Gastrocnemius medialis (tissue), 4 donors: ENCODE measurements around the gene DNAJB4.

Experiments used
- CTCF ChIP-seq, 5 experiments: fragments of 450-650 bp in 3 of 5; fragments of 200-600 bp in 2 of 5; sonication (generic) in 2 of 5; IDR thresholded peaks in 4 of 5; conservative IDR thresholded peaks in 1 of 5; 1 replicate in 4 of 5; 2 replicates in 1 of 5; pipeline ENCODE4 v1.5.1; 2016 to 2019; ENCODE audit warnings: antibody characterized with exemption in 5 of 5, mild to moderate bottlenecking in 3 of 5, moderate library complexity in 3 of 5
- POLR2A ChIP-seq, 2 donors: fragments of 450-650 bp; IDR thresholded peaks; one replicate each; pipeline ENCODE4 v1.6.1; 2017; ENCODE audit warnings: antibody characterized with exemption in 2 of 2, mild to moderate bottlenecking in 2 of 2, moderate library complexity in 2 of 2

- no peak for TF ChIP-seq CTCF (IDR thresholded peaks at IDR 0.05 in 4 of 5, conservative IDR thresholded peaks at IDR 0.05 in 1 of 5)
- TF ChIP-seq POLR2A (IDR thresholded peaks at IDR 0.05): no peak
These were observed 43.7 kb downstream of the DNAJB4 start for GRCh38 chr1:78048446-78048845.
